Thymus (tissue), 11 donors: ENCODE results near the gene PDS5B. TPM values are rescaled to one million over a fixed set of nuclear protein-coding genes. Genes with fewer than 3 reads are reported as not detected.
"Not testable (repeated sequence)": the region's sequence is repeated elsewhere in the genome, so short reads cannot be mapped to it uniquely, and the experiment has no call there.

Experiments
- DNase-seq, 9 donors: peaks; one replicate each; pipeline ENCODE4 v3.0.0-alpha.2; 2013; ENCODE audit warnings: low spot score in 9 of 9, low read depth in 6 of 9, missing footprints in 1 of 9
- H3K27ac ChIP-seq, 2 donors: one replicate each; pipeline ENCODE4 v1.5.1; 2013; ENCODE audit warnings: control low read depth in 1 of 2, low read depth in 1 of 2, low read length in 1 of 2, mild to moderate bottlenecking in 1 of 2, moderate library complexity in 1 of 2
- H3K27me3 ChIP-seq, 2 donors: one replicate each; pipeline ENCODE4 v1.5.1; 2013; ENCODE audit warnings: low read length in 1 of 2; ENCODE audit not compliant: control insufficient read depth in 2 of 2, insufficient read depth in 1 of 2
- H3K36me3 ChIP-seq, 2 donors: one replicate each; pipeline ENCODE4 v1.5.1; 2013; ENCODE audit warnings: low read length in 1 of 2, mild to moderate bottlenecking in 1 of 2, moderate library complexity in 1 of 2; ENCODE audit not compliant: control insufficient read depth in 2 of 2, insufficient read depth in 2 of 2
- H3K4me1 ChIP-seq, 2 donors: one replicate each; pipeline ENCODE4 v1.5.1; 2013; ENCODE audit warnings: low read length in 2 of 2; ENCODE audit not compliant: control insufficient read depth in 2 of 2, insufficient read depth in 2 of 2
- H3K4me3 ChIP-seq, 2 donors: one replicate each; pipeline ENCODE4 v1.5.1; 2013; ENCODE audit warnings: low read length in 2 of 2, control low read depth in 1 of 2, mild to moderate bottlenecking in 1 of 2
- H3K9me3 ChIP-seq, 2 donors: one replicate each; pipeline ENCODE4 v1.5.1; 2013; ENCODE audit warnings: low read length in 1 of 2, mild to moderate bottlenecking in 1 of 2; ENCODE audit not compliant: control insufficient read depth in 2 of 2, insufficient read depth in 1 of 2
- WGBS: extraction: QIAGEN DNeasy Blood & Tissue Kit; methylation state at CpG from one replicate; pipeline ENCODE4 v1.1.7; 2013; 5-methylcytosine and 5-hydroxymethylcytosine counted together
- polyA plus RNA-seq: library from polyadenylated mRNA; stranded (reverse); fragments of 200-250 nt; gene quantifications from one replicate; pipeline ENCODE4 v1.2.3, GENCODE V29; 2013
- total RNA-seq: library from RNA; stranded (reverse); fragments of 120-200 nt; gene quantifications from one replicate; pipeline ENCODE4 v1.2.4, GENCODE V29; 2013
- donor health status: healthy.

The PDS5B gene
- total and polyA plus RNA-seq, 2 donors = 12.8 to 37.2 TPM

DNA sequence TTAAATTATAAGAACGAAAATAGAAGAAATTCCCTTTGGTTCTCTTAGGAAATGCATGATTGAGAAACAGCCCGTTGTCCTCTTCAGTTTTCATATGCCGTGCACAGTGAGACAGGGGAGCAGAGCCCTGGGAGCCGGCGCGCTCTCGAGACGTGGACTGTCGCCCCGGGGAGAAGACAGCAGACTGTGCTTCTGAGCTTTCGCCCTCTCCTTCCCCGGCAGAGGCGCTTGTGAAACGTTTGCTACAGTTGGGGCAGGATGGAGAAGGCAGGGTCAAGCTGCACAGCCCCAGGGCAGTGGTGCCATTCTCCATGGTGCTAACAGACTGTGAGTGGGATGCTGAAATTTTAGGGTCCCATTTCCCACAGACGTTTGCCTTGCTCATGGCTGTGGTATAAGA lies 237.8 kb downstream of the PDS5B start:
- no peak for DNase-seq
- no peak overlapping the region for H3K4me3 ChIP-seq

DNA sequence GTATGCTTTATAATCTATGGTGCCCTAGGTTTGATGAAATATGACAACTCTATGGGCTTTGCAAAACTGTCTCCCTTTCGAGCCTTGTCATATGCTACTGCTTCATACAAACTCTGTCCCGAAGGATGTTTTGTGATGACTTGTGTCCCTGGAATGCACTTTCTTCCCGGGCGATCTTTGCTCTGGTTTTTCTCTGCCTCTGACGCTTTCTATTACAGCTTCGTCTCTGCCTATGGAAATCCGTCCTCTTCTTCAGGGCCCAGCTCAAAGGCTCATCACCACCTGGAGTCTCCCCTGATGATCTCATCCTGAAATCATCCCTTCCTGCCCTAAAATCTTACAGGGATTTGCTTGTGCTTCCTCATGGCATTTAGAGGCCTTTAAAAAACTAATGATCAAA lies 238.4 kb downstream of the PDS5B start:
- Histone ChIP-seq H3K36me3 (no peaks in the 10 kb centered on the region), H3K4me1 (no peaks in the 10 kb centered on the region), H3K4me3 (no peak overlapping the region), H3K27me3 (no peaks in the 10 kb centered on the region), H3K9me3 (no peaks in the 10 kb centered on the region), H3K27ac (no peak overlapping the region)
- DNase-seq = no peak
- 93% methylated on average over 7 of the region's 7 CpGs for WGBS

More for the DNA sequence above, 237.8 kb downstream of the PDS5B start:
- H3K27ac ChIP-seq = no peak overlapping the region
- no peaks in the 10 kb centered on the region for H3K4me1 ChIP-seq
- WGBS = 94% methylated on average over 15 of the region's 15 CpGs
- no peaks in the 10 kb centered on the region for H3K27me3 ChIP-seq
- H3K9me3 ChIP-seq = no peaks in the 10 kb centered on the region
- no peaks in the 10 kb centered on the region for H3K36me3 ChIP-seq

DNA sequence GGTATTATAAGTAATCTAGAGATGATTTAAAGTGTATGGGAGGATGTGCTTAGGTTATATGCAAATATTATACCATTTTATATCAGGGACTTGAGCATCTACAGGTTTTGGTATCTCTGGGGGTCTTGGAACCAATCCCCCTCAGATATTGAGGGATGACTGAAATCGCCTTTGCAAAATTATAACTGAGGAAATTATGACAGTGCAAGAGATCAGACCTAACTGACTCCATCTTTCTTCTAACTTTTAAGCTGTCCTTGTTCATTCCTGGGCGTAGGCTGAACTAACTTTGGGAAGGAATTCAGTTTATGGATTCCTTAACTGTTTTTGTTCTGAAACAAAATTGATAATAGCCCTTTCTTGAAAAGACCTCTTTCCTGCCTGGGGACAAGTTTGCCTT lies 239.2 kb downstream of the PDS5B start:
- 98% methylated on average over 2 of the region's 2 CpGs for WGBS

DNA sequence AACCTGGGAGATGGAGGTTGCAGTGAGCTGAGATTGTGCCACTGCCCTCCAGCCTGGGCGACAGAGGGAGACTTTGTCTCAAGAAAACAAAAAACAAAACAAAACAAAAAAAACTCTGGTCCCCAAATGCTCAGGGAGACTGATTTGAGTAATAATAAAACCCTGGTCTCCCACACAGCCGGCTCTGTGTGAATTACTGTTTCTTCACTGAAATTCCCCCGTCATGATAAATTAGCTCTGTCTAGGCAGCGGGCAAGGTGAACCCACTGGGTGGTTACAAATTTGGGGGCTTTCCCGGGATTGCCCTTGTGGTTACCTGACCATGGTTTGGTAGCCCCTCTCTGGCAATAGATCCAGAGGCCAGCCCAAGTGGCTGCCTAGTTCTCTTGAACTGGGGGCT lies 240.1 kb downstream of the PDS5B start:
- not testable (repeated sequence) for H3K36me3 ChIP-seq, H3K27ac ChIP-seq, H3K4me1 ChIP-seq, DNase-seq, H3K4me3 ChIP-seq, H3K9me3 ChIP-seq, H3K27me3 ChIP-seq
- 96% methylated on average over 5 of the region's 5 CpGs for WGBS

More for the DNA sequence above, 239.2 kb downstream of the PDS5B start:
- H3K36me3 ChIP-seq = no peaks in the 10 kb centered on the region
- no peaks in the 10 kb centered on the region for H3K4me1 ChIP-seq
- H3K9me3 ChIP-seq = no peaks in the 10 kb centered on the region
- no peaks in the 10 kb centered on the region for H3K27me3 ChIP-seq
- H3K27ac ChIP-seq = no peak overlapping the region
- no peak for DNase-seq
- no peak overlapping the region for H3K4me3 ChIP-seq

Other genes with a start within 250 kb of the PDS5B start
- 33.5 TPM for gene N4BP2L1, start 158.3 kb upstream of the PDS5B start, total RNA-seq
- gene N4BP2L1, start 158.3 kb upstream of the PDS5B start, polyA plus RNA-seq = 75.7 TPM
- 123 TPM for gene N4BP2L2, start 47.7 kb upstream of the PDS5B start, total RNA-seq
- 137 TPM for gene N4BP2L2, start 47.7 kb upstream of the PDS5B start, polyA plus RNA-seq